ENCODE results near the gene INSR. TPM values are rescaled to one million over a fixed set of nuclear protein-coding genes. Genes with fewer than 3 reads are reported as not detected.

Gene INSR
- total and polyA plus RNA-seq, 4 experiments from 2014 or later = 0.06 to 2.2 (median 0.69) TPM

DNA sequence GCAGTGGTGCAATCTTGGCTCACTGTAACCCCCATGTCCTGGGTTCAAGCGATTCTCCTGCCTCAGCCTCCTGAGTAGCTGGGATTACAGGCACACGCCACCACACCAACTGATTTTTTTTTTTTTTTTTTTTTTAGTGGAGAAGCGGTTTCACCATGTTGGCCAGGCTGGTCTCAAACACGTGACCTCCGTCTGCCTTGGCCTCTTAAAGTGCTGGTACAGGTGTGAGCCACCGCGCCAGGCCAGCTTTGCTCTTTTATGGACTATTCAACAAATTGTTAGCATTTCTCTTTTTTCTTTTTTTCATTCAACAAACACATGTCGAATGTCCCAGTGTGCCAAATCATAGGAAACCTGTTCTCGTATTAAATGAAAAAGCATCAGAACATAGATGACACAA, 99.6 kb downstream of the INSR start:
- Mint-ChIP-seq H3K27me3 (peaks cover 5 to 10% of the 10 kb centered on the region in 2 donors), H3K4me1 (peaks cover 17 to 35% (median 24%) of the 10 kb centered on the region in 4 donors), H3K36me3 (peaks cover 0 to 8% of the 10 kb centered on the region in 2 donors), H3K4me3 (no peak overlapping the region), H3K27ac (peak overlapping the region in 1 of 7 donors; percentile 99), H3K9me3 (peaks cover 0 to 12% (median 0%) of the 10 kb centered on the region in 8 donors)
- intact Hi-C loops (cut with micrococcal nuclease) = loop anchor here (10.0 kb wide), 1 partner anchor 1110 kb away; the partner anchor contains the start of gene CD320
- Histone ChIP-seq H3K27ac (ENCODE audit: low read depth, low read length) (no peak overlapping the region), H3K36me3 (ENCODE audit: insufficient read depth, low read length) (no peaks in the 10 kb centered on the region), H3K4me1 (ENCODE audit: insufficient read depth, low read length) (peaks cover 38% of the 10 kb centered on the region), H3K27me3 (ENCODE audit: insufficient read depth, low read length) (peaks cover 6% of the 10 kb centered on the region), H3K4me3 (ENCODE audit: low read length in 2 of 2) (no peak overlapping the region), H3K9me3 (ENCODE audit: control insufficient read depth in 1 of 2, low read length in 2 of 2) (no peaks in the 10 kb centered on the region)
- DNase-seq = no peak
- ChIA-PET CTCF (ENCODE audit: partially characterized antibody) (no interaction called here), POLR2A (ENCODE audit: partially characterized antibody) (interaction anchor here (0.6 kb wide), 1 partner anchor 426 kb away, joined by 3 read pairs; no protein-coding TSS in a partner anchor)

DNA sequence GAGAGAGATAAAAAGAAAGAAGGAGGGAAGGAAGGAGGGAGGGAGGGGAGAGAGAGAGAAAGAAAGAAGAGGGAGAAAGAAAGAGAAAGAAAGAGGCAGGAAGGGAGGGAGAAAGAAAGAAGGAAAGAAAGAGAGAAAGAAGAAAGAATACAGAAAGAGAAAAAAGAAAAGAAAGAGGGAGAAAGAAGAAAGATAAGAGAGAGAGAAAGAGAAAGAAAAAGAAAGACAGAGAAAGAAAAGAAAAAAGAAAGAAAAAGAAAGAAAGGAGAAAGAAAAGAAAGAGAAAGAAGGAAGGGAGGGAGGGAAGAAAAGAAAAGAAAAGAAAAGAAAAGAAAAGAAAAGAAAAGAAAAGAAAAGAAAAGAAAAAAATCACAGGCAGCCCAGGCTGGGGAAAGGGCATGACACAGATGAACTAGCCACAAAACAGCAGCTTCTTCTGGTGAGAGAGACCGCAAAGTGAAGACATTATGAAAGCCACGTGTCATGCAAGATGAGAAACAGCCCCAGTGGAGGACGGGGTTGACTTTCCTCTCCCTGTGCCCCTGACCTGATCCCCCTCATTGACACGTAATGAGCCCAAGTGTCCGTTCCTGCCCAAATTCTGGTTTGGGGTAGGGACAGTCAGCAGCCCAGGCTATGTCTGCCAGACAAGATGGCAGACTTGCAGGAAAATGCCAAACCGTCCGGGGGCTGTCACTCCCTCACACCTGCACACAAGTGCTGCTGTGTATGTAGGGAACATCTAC, 102.1 kb downstream of the INSR start:
- peaks cover 23% of the 10 kb centered on the region for H3K4me1 ChIP-seq (ENCODE audit: insufficient read depth, low read length)
- no peaks in the 10 kb centered on the region for H3K27me3 ChIP-seq (ENCODE audit: insufficient read depth, low read length)
- intact Hi-C loops (cut with micrococcal nuclease) = loop anchor here (10.0 kb wide), 1 partner anchor 1113 kb away; the partner anchor contains the start of gene CD320
- no peak overlapping the region for H3K27ac ChIP-seq (ENCODE audit: low read depth, low read length)
- peak overlapping the region in 1 of 2 donors; percentile 6 for H3K4me3 ChIP-seq (ENCODE audit: low read length in 2 of 2)
- peaks cover 9 to 26% (median 18%) of the 10 kb centered on the region in 4 donors for H3K4me1 Mint-ChIP-seq
- H3K9me3 Mint-ChIP-seq = peaks cover 0 to 4% (median 0%) of the 10 kb centered on the region in 8 donors
- DNase-seq = peak; percentile 57 to 72 (median 64)
- peaks cover 0 to 1% of the 10 kb centered on the region in 2 donors for H3K27me3 Mint-ChIP-seq
- ChIA-PET POLR2A (ENCODE audit: partially characterized antibody) (interaction anchor here (1.6 kb wide), 1 partner anchor 9 kb away, joined by 11 read pairs; no protein-coding TSS in a partner anchor), CTCF (ENCODE audit: partially characterized antibody) (interaction anchor here (0.6 to 1.2 kb wide), 2 partner anchors 27 to 162 kb away, joined by 3 read pairs; no protein-coding TSS in a partner anchor)
- H3K36me3 ChIP-seq (ENCODE audit: insufficient read depth, low read length) = no peaks in the 10 kb centered on the region
- peaks cover 0 to 1% of the 10 kb centered on the region in 2 donors for H3K36me3 Mint-ChIP-seq
- H3K4me3 Mint-ChIP-seq = peak overlapping the region in 7 of 8 donors; percentile 51 to 79 (median 68)
- H3K9me3 ChIP-seq (ENCODE audit: control insufficient read depth in 1 of 2, low read length in 2 of 2) = no peaks in the 10 kb centered on the region
- H3K27ac Mint-ChIP-seq = peak overlapping the region in 6 of 7 donors; percentile 33 to 89 (median 81)

DNA sequence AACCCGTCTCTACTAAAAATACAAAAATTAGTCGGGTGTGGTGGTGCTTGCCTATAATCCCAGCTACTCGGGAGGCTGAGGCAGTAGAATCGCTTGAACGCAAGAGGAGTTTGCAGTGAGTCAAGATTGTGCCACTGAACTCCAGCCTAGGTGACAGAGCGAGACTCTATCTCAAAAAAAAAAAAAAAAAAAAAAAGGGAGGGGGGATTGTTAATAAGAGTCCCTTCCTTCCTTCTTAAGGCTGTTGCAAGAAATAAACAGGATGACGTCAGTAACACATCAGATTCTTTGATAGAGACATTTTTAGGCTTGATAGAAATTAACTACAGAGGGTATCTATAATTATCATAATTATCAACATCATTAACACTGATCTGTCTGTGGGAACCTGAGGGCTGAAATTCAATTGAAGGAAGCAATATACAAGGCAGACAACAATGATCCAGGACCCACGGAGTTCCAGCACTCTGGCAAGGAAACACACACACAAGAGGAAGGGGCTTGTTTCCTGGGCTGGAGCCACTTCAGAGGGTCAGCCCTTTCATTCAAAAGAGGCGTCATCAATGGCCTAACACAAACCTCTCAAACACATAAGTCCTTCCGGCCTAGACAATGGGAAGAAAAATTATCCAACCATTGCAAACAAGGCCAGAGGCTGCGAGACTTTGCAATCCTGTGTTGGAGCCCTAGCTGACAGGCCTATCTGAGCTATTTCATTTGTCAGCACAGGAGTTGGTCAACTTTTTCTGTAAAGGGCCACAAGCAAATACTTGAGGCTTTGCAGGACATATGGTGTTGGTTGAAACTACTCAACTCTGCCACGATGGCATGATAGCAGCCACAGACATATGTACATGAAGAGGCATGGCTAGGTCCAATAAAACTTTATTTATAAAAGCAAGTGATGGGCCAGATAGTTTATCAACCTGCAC, 105.2 kb downstream of the INSR start:
- H3K36me3 Mint-ChIP-seq = no peaks in the 10 kb centered on the region
- H3K9me3 Mint-ChIP-seq = peaks cover 0 to 2% (median 0%) of the 10 kb centered on the region in 8 donors
- H3K36me3 ChIP-seq (ENCODE audit: insufficient read depth, low read length) = no peaks in the 10 kb centered on the region
- no peak overlapping the region for H3K4me3 ChIP-seq (ENCODE audit: low read length in 2 of 2)
- H3K4me1 ChIP-seq (ENCODE audit: insufficient read depth, low read length) = peaks cover 30% of the 10 kb centered on the region
- no peaks in the 10 kb centered on the region for H3K27me3 Mint-ChIP-seq
- H3K27ac Mint-ChIP-seq = no peak overlapping the region
- no peak overlapping the region for H3K27ac ChIP-seq (ENCODE audit: low read depth, low read length)
- no peak for DNase-seq
- intact Hi-C loops (cut with micrococcal nuclease) = no loop called here
- ChIA-PET CTCF (ENCODE audit: partially characterized antibody) (no interaction called here), POLR2A (ENCODE audit: partially characterized antibody) (interaction anchor here (0.5 kb wide), 1 partner anchor 102 kb away, joined by 3 read pairs; no protein-coding TSS in a partner anchor)
- H3K27me3 ChIP-seq (ENCODE audit: insufficient read depth, low read length) = no peaks in the 10 kb centered on the region
- H3K9me3 ChIP-seq (ENCODE audit: control insufficient read depth in 1 of 2, low read length in 2 of 2) = no peaks in the 10 kb centered on the region
- no peak overlapping the region for H3K4me3 Mint-ChIP-seq
- peaks cover 14 to 34% (median 25%) of the 10 kb centered on the region in 4 donors for H3K4me1 Mint-ChIP-seq

DNA sequence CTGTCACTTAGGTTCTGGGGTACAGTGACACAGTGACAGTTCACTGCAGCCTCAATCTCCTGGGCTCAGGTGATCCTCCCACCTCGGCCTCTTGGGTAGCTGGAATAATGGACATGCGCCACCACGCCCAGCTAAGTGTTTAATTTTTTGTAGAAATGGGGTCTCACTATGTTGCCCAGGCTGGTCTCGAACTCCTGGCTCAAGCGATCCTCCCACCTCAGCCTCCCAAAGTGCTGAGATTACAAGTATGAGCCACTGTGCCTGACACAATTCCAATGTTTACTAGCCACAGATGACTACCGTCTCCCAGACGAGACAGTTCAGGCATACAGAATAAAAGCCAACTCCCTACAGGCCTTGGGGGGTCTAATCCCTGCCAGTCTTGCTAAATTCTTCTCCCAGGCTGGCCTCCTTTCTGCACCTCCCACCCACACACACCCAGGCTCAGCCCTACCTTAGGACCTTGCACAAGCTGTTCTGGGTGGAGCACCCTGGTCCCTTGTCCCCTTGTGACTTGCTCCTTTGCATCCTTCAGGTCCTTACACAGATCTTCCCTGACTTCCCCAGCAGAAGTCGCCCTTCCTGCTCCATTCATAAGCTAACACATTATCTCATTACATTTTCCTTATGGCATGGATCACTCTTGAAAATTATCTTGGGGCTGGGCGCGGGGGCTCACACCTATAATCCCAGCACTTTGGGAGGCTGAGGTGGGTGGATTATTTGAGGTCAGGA, 106.4 kb downstream of the INSR start:
- Histone ChIP-seq H3K4me1 (ENCODE audit: insufficient read depth, low read length) (peaks cover 32% of the 10 kb centered on the region), H3K36me3 (ENCODE audit: insufficient read depth, low read length) (no peaks in the 10 kb centered on the region), H3K27ac (ENCODE audit: low read depth, low read length) (no peak overlapping the region), H3K4me3 (ENCODE audit: low read length in 2 of 2) (no peak overlapping the region), H3K9me3 (ENCODE audit: control insufficient read depth in 1 of 2, low read length in 2 of 2) (no peaks in the 10 kb centered on the region), H3K27me3 (ENCODE audit: insufficient read depth, low read length) (no peaks in the 10 kb centered on the region)
- intact Hi-C loops (cut with micrococcal nuclease) = no loop called here
- H3K27ac Mint-ChIP-seq = peak overlapping the region in 1 of 7 donors; percentile 53
- no peaks in the 10 kb centered on the region for H3K27me3 Mint-ChIP-seq
- CTCF ChIA-PET (ENCODE audit: partially characterized antibody) = no interaction called here
- H3K9me3 Mint-ChIP-seq = peaks cover 0 to 2% (median 0%) of the 10 kb centered on the region in 8 donors
- peaks cover 21 to 39% (median 29%) of the 10 kb centered on the region in 4 donors for H3K4me1 Mint-ChIP-seq
- DNase-seq = no peak
- no peaks in the 10 kb centered on the region for H3K36me3 Mint-ChIP-seq
- POLR2A ChIA-PET (ENCODE audit: partially characterized antibody) = no interaction called here
- H3K4me3 Mint-ChIP-seq = no peak overlapping the region

DNA sequence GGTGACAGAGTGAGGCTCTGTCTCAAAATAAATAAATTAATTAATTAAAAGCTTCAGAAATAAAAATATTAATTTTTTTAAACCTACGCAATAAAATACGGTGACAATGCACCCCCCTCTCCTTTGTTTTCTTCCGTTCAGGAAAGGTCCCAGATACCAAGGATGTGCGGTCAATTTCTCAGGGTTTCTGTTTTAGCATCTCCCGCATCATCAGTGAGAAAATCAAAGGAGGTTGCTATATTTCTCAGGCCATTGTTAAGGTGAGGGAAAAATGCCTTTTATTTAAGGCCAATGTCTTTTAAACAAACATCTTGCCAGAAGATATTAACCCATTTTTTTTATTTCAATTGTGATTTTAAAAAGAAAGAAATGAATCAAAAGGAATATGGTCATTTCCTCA, 111.7 kb downstream of the INSR start:
- Mint-ChIP-seq H3K4me1 (peaks cover 9 to 37% (median 26%) of the 10 kb centered on the region in 4 donors), H3K36me3 (no peaks in the 10 kb centered on the region), H3K27me3 (no peaks in the 10 kb centered on the region), H3K9me3 (peaks cover 0 to 2% (median 0%) of the 10 kb centered on the region in 8 donors), H3K4me3 (no peak overlapping the region), H3K27ac (peak overlapping the region in 1 of 7 donors; percentile 26)
- no peaks in the 10 kb centered on the region for H3K27me3 ChIP-seq (ENCODE audit: insufficient read depth, low read length)
- H3K27ac ChIP-seq (ENCODE audit: low read depth, low read length) = no peak overlapping the region
- no peaks in the 10 kb centered on the region for H3K9me3 ChIP-seq (ENCODE audit: control insufficient read depth in 1 of 2, low read length in 2 of 2)
- ChIA-PET CTCF (ENCODE audit: partially characterized antibody) (interaction anchor here (0.6 to 1.1 kb wide), 2 partner anchors 19 to 47 kb away, joined by 3 to 4 read pairs; no protein-coding TSS in a partner anchor), POLR2A (ENCODE audit: partially characterized antibody) (interaction anchor here (1.0 to 2.1 kb wide), 2 partner anchors 10 to 172 kb away, joined by 3 to 11 read pairs; no protein-coding TSS in a partner anchor)
- H3K4me1 ChIP-seq (ENCODE audit: insufficient read depth, low read length) = peaks cover 19% of the 10 kb centered on the region
- H3K36me3 ChIP-seq (ENCODE audit: insufficient read depth, low read length) = no peaks in the 10 kb centered on the region
- intact Hi-C loops (cut with micrococcal nuclease) = no loop called here
- no peak overlapping the region for H3K4me3 ChIP-seq (ENCODE audit: low read length in 2 of 2)
- no peak for DNase-seq

DNA sequence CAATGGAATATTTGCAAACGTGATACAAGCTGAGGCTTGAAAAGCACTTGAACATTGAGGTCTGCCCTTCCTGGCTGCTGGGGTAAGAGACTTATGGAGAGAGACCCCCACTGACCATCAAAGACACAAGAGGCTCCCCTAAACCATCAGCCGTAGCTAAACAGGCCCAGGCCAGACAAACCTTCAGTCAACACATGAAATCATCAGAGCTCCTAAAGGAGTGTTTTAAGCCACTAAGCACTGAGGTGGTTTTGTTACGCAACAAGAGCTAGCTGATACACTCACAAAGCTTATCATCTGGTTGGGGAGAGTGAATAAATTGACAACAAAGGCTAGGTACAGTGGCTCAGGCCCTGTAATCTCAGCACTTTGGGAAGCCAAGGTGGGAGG, 114.3 kb downstream of the INSR start:
- DNase-seq = no peak
- Mint-ChIP-seq H3K27ac (no peak overlapping the region), H3K27me3 (no peaks in the 10 kb centered on the region), H3K9me3 (peaks cover 0 to 2% (median 0%) of the 10 kb centered on the region in 8 donors), H3K36me3 (no peaks in the 10 kb centered on the region), H3K4me3 (no peak overlapping the region), H3K4me1 (peaks cover 6 to 21% (median 16%) of the 10 kb centered on the region in 4 donors)
- H3K4me3 ChIP-seq (ENCODE audit: low read length in 2 of 2) = no peak overlapping the region
- no peaks in the 10 kb centered on the region for H3K9me3 ChIP-seq (ENCODE audit: control insufficient read depth in 1 of 2, low read length in 2 of 2)
- ChIA-PET POLR2A (ENCODE audit: partially characterized antibody) (no interaction called here), CTCF (ENCODE audit: partially characterized antibody) (no interaction called here)
- no peaks in the 10 kb centered on the region for H3K36me3 ChIP-seq (ENCODE audit: insufficient read depth, low read length)
- no peaks in the 10 kb centered on the region for H3K27me3 ChIP-seq (ENCODE audit: insufficient read depth, low read length)
- no peak overlapping the region for H3K27ac ChIP-seq (ENCODE audit: low read depth, low read length)
- H3K4me1 ChIP-seq (ENCODE audit: insufficient read depth, low read length) = peaks cover 6% of the 10 kb centered on the region
- intact Hi-C loops (cut with micrococcal nuclease) = no loop called here

All from CD4-positive, alpha-beta memory T cell (primary cell).